ENCODE data around the gene UQCRQ. TPM values are rescaled to one million over a fixed set of nuclear protein-coding genes. Genes with fewer than 3 reads are reported as not detected.

Gene UQCRQ
- total and polyA plus RNA-seq, 11 donors: 539 to 2,165 (median 1,454) TPM

- H3K27ac ChIP-seq: no peak overlapping the region
- 95 to 99% (median 98%) methylated on average over 2 of the region's 2 CpGs for WGBS, 4 donors
- no peak for DNase-seq
- no peak overlapping the region for H3K4me3 ChIP-seq
- ATAC-seq: no peak
- H3K9me3 ChIP-seq: no peaks in the 10 kb centered on the region
- peaks cover 0 to 62% (median 38%) of the 10 kb centered on the region in 9 donors for H3K36me3 ChIP-seq
- no peaks in the 10 kb centered on the region for H3K27me3 ChIP-seq
- TF ChIP-seq CTCF (IDR thresholded peaks at IDR 0.05): no peak
- TF ChIP-seq POLR2A (IDR thresholded peaks at IDR 0.05): no peak
- peaks cover 0 to 24% (median 3%) of the 10 kb centered on the region in 12 donors for H3K4me1 ChIP-seq
- intact Hi-C loops (cut with DNase I): no loop called here
Measured at GRCh38 chr5:132907161-132907560, 40.7 kb downstream of the UQCRQ start.

- ATAC-seq: no peak
- Histone ChIP-seq H3K9me3 (no peaks in the 10 kb centered on the region), H3K4me1 (peaks cover 0 to 24% (median 3%) of the 10 kb centered on the region in 12 donors), H3K27ac (no peak overlapping the region), H3K27me3 (no peaks in the 10 kb centered on the region), H3K4me3 (no peak overlapping the region), H3K36me3 (peaks cover 0 to 62% (median 37%) of the 10 kb centered on the region in 9 donors)
- WGBS, 4 donors: 92 to 95% (median 95%) methylated on average over 1 of the region's 1 CpG
- DNase-seq: no peak
- no peak for TF ChIP-seq POLR2A (IDR thresholded peaks at IDR 0.05)
- TF ChIP-seq CTCF (IDR thresholded peaks at IDR 0.05): no peak
- intact Hi-C loops (cut with DNase I): no loop called here
Measured at GRCh38 chr5:132909702-132910101, 43.3 kb downstream of the UQCRQ start.

GRCh38 chr5:132915681-132916080 lies 49.2 kb downstream of the UQCRQ start:
- Histone ChIP-seq H3K4me3 (no peak overlapping the region), H3K27me3 (no peaks in the 10 kb centered on the region), H3K4me1 (peaks cover 0 to 12% (median 0%) of the 10 kb centered on the region in 12 donors), H3K27ac (no peak overlapping the region), H3K36me3 (peaks cover 0 to 90% (median 73%) of the 10 kb centered on the region in 9 donors), H3K9me3 (no peaks in the 10 kb centered on the region)
- ATAC-seq (no peak), DNase-seq (no peak)
- no peak for TF ChIP-seq POLR2A (IDR thresholded peaks at IDR 0.05)
- TF ChIP-seq CTCF (IDR thresholded peaks at IDR 0.05): no peak
- WGBS, 4 donors: 86 to 92% (median 89%) methylated on average over 5 of the region's 5 CpGs
- intact Hi-C loops (cut with DNase I): no loop called here

- intact Hi-C loops (cut with DNase I): no loop called here
Measured at GRCh38 chr5:132916086-132916485, 49.6 kb downstream of the UQCRQ start.

More at GRCh38 chr5:132916086-132916485, 49.6 kb downstream of the UQCRQ start:
- TF ChIP-seq POLR2A (IDR thresholded peaks at IDR 0.05): no peak
- no peak for TF ChIP-seq CTCF (IDR thresholded peaks at IDR 0.05)
- DNase-seq: no peak
- Histone ChIP-seq H3K36me3 (peaks cover 0 to 90% (median 73%) of the 10 kb centered on the region in 9 donors), H3K9me3 (no peaks in the 10 kb centered on the region), H3K4me1 (peaks cover 0 to 9% (median 0%) of the 10 kb centered on the region in 12 donors), H3K27ac (no peak overlapping the region), H3K4me3 (no peak overlapping the region), H3K27me3 (no peaks in the 10 kb centered on the region)
- no peak for ATAC-seq
- 98 to 99% (median 98%) methylated on average over 3 of the region's 3 CpGs for WGBS, 4 donors

Other genes starting within 250 kb of the UQCRQ start
- under 1 TPM in 1 of 9 donors, not detected in 8; 0.34 TPM for gene IL13, start 208.5 kb upstream of the UQCRQ start, total RNA-seq
- not detected for gene IL13, start 208.5 kb upstream of the UQCRQ start, polyA plus RNA-seq
- not detected for gene IL4, start 192.7 kb upstream of the UQCRQ start, total RNA-seq
- gene IL4, start 192.7 kb upstream of the UQCRQ start, polyA plus RNA-seq: not detected
- 10 to 100 TPM in 6 of 9 donors, 1 to 10 TPM in 3; 5.8 to 19.3 (median 11.2) TPM for gene KIF3A, start 129.1 kb upstream of the UQCRQ start, total RNA-seq
- gene KIF3A, start 129.1 kb upstream of the UQCRQ start, polyA plus RNA-seq: 1 to 10 TPM; 6.0 to 8.5 TPM
- gene CCNI2, start 119.2 kb upstream of the UQCRQ start, total RNA-seq: under 1 TPM in 1 of 9 donors, not detected in 8; 0.20 TPM
- gene CCNI2, start 119.2 kb upstream of the UQCRQ start, polyA plus RNA-seq: under 1 TPM; 0.11 to 0.50 TPM
- gene SEPTIN8, start 89.4 kb upstream of the UQCRQ start, total RNA-seq: 10 to 100 TPM; 24.5 to 47.6 (median 33.8) TPM
- 10 to 100 TPM; 11.0 to 19.2 TPM for gene SEPTIN8, start 89.4 kb upstream of the UQCRQ start, polyA plus RNA-seq
- gene SOWAHA, start 53.3 kb upstream of the UQCRQ start, total RNA-seq: under 1 TPM in 3 of 9 donors, not detected in 6; 0.24 to 0.50 (median 0.38) TPM
- under 1 TPM; 0.03 to 0.08 TPM for gene SOWAHA, start 53.3 kb upstream of the UQCRQ start, polyA plus RNA-seq
- 1 to 10 TPM; 2.9 to 6.8 (median 4.7) TPM for gene SHROOM1, start 36.0 kb upstream of the UQCRQ start, total RNA-seq
- 1 to 10 TPM; 2.0 to 4.8 TPM for gene SHROOM1, start 36.0 kb upstream of the UQCRQ start, polyA plus RNA-seq
- under 1 TPM in 8 of 9 donors, not detected in 1; 0.25 to 1.00 (median 0.51) TPM for gene GDF9, start 173 bp upstream of the UQCRQ start, total RNA-seq
- under 1 TPM; 0.10 to 0.27 TPM for gene GDF9, start 173 bp upstream of the UQCRQ start, polyA plus RNA-seq
- gene LEAP2, start 7.0 kb downstream of the UQCRQ start, total RNA-seq: 1 to 10 TPM in 4 of 9 donors, under 1 TPM in 5; 0.16 to 1.9 (median 0.91) TPM
- gene LEAP2, start 7.0 kb downstream of the UQCRQ start, polyA plus RNA-seq: 1 to 10 TPM in 1 of 2 donors, under 1 TPM in 1; 0.37 to 2.0 TPM
- 10 to 100 TPM; 33.1 to 65.8 (median 53.4) TPM for gene AFF4, start 97.0 kb downstream of the UQCRQ start, total RNA-seq
- 10 to 100 TPM in 1 of 2 donors, 1 to 10 TPM in 1; 6.7 to 24.8 TPM for gene AFF4, start 97.0 kb downstream of the UQCRQ start, polyA plus RNA-seq
- gene ZCCHC10, start 159.9 kb downstream of the UQCRQ start, total RNA-seq: 10 to 100 TPM in 8 of 9 donors, 1 to 10 TPM in 1; 9.9 to 22.5 (median 17.0) TPM
- 10 to 100 TPM; 20.8 to 24.1 TPM for gene ZCCHC10, start 159.9 kb downstream of the UQCRQ start, polyA plus RNA-seq
- gene HSPA4, start 185.4 kb downstream of the UQCRQ start, total RNA-seq: 100 to 1,000 TPM in 4 of 9 donors, 10 to 100 TPM in 5; 57.5 to 132 (median 98.5) TPM
- gene HSPA4, start 185.4 kb downstream of the UQCRQ start, polyA plus RNA-seq: 100 to 1,000 TPM in 1 of 2 donors, 10 to 100 TPM in 1; 62.0 to 105 TPM

All from heart left ventricle (tissue), 16 donors.